ENCODE data around the gene RNFT1. TPM values are rescaled to one million over a fixed set of nuclear protein-coding genes. Genes with fewer than 3 reads are reported as not detected.
"Not testable (repeated sequence)": the region's sequence is repeated elsewhere in the genome, so short reads cannot be mapped to it uniquely, and the experiment has no call there.

The RNFT1 gene
- total RNA-seq, 2 experiments from 2014 or later: 17.2 to 27.2 TPM

- Histone ChIP-seq H2AFZ (ENCODE audit: low read length) (no peak overlapping the region), H3K9me3 (ENCODE audit: low read length) (no peaks in the 10 kb centered on the region), H3K27ac (ENCODE audit: low read depth, low read length, poor library complexity, severe bottlenecking) (no peak overlapping the region), H3K79me2 (ENCODE audit: insufficient read depth, low read depth, low read length) (peaks cover 8% of the 10 kb centered on the region; the same call in 1 of the 2 replicates), H3K36me3 (ENCODE audit: insufficient read depth, low read length) (peaks cover 81% of the 10 kb centered on the region), H3K4me2 (ENCODE audit: low read length) (peak overlapping the region; percentile 7; the same call in 1 of the 2 replicates), H3K4me3 (ENCODE audit: low read depth, low read length, poor library complexity, severe bottlenecking) (no peak overlapping the region), H4K20me1 (ENCODE audit: insufficient read depth, low read length) (no peaks in the 10 kb centered on the region), H3K9me2 (ENCODE audit: insufficient read depth, low read length) (no peaks in the 10 kb centered on the region), H3K4me1 (ENCODE audit: insufficient read depth, low read length, poor library complexity, severe bottlenecking) (peaks cover 64% of the 10 kb centered on the region)
- ChIA-PET CTCF (ENCODE audit: unreplicated experiment) (no interaction called here), POLR2A (interaction anchor here (0.7 to 1.7 kb wide), 3 partner anchors 15 to 203 kb away, joined by 3 to 12 read pairs (median 3); partner anchors contain the start of gene RNFT1)
- TF ChIP-seq CTCF (conservative IDR thresholded peaks at IDR 0.05; ENCODE audit: low read length): no peak
- no peak for TF ChIP-seq EZH2phosphoT487 (IDR thresholded peaks at IDR 0.05; ENCODE audit: borderline replicate concordance, low read depth, low read length)
- no peak for DNase-seq (ENCODE audit: low spot score)
- BruUV-seq (replicated peaks): no TSS peak
- intact Hi-C loops (cut with micrococcal nuclease; ENCODE audit: unreplicated experiment): no loop called here
Observed at GRCh38 chr17:59950049-59950448, 14.5 kb downstream of the RNFT1 start.

- CTCF ChIA-PET (ENCODE audit: unreplicated experiment): not testable (repeated sequence)
Observed at GRCh38 chr17:59947310-59947709, 17.2 kb downstream of the RNFT1 start.

GRCh38 chr17:59946433-59946832, 18.1 kb downstream of the RNFT1 start:
- H3K4me2 ChIP-seq (ENCODE audit: low read length): peak overlapping the region; percentile 86
- H3K9me3 ChIP-seq (ENCODE audit: low read length); H3K79me2 ChIP-seq (ENCODE audit: insufficient read depth, low read depth, low read length); H4K20me1 ChIP-seq (ENCODE audit: insufficient read depth, low read length); H3K9me2 ChIP-seq (ENCODE audit: insufficient read depth, low read length); intact Hi-C loops (cut with micrococcal nuclease; ENCODE audit: unreplicated experiment); H2AFZ ChIP-seq (ENCODE audit: low read length); CTCF ChIA-PET (ENCODE audit: unreplicated experiment); BruUV-seq (replicated peaks); DNase-seq (ENCODE audit: low spot score): not testable (repeated sequence)
- POLR2A ChIA-PET: interaction anchor here (0.6 to 0.8 kb wide), 2 partner anchors 8 to 16 kb away, joined by 3 to 4 read pairs; no protein-coding TSS in a partner anchor
- H3K36me3 ChIP-seq (ENCODE audit: insufficient read depth, low read length): peaks cover 77% of the 10 kb centered on the region
- peak overlapping the region; percentile 43 for H3K4me3 ChIP-seq (ENCODE audit: low read depth, low read length, poor library complexity, severe bottlenecking)
- peaks cover 60% of the 10 kb centered on the region for H3K4me1 ChIP-seq (ENCODE audit: insufficient read depth, low read length, poor library complexity, severe bottlenecking)
- peak overlapping the region; percentile 96 for H3K27ac ChIP-seq (ENCODE audit: low read depth, low read length, poor library complexity, severe bottlenecking)

More at GRCh38 chr17:59947310-59947709, 17.2 kb downstream of the RNFT1 start:
- Histone ChIP-seq H3K36me3 (ENCODE audit: insufficient read depth, low read length) (peaks cover 79% of the 10 kb centered on the region), H3K4me3 (ENCODE audit: low read depth, low read length, poor library complexity, severe bottlenecking) (peak overlapping the region; percentile 62), H3K4me1 (ENCODE audit: insufficient read depth, low read length, poor library complexity, severe bottlenecking) (peaks cover 64% of the 10 kb centered on the region), H3K27ac (ENCODE audit: low read depth, low read length, poor library complexity, severe bottlenecking) (peak overlapping the region; percentile 96), H3K4me2 (ENCODE audit: low read length) (peak overlapping the region; percentile 86), H2AFZ (ENCODE audit: low read length) (peak overlapping the region; percentile 23; the same call in 1 of the 2 replicates)
- intact Hi-C loops (cut with micrococcal nuclease; ENCODE audit: unreplicated experiment); H3K9me3 ChIP-seq (ENCODE audit: low read length); H4K20me1 ChIP-seq (ENCODE audit: insufficient read depth, low read length); BruUV-seq (replicated peaks); H3K9me2 ChIP-seq (ENCODE audit: insufficient read depth, low read length); H3K79me2 ChIP-seq (ENCODE audit: insufficient read depth, low read depth, low read length): not testable (repeated sequence)
- POLR2A ChIA-PET: interaction anchor here (0.6 to 0.8 kb wide), 2 partner anchors 9 to 198 kb away, joined by 3 to 4 read pairs; no protein-coding TSS in a partner anchor
- DNase-seq (ENCODE audit: low spot score): peak; percentile 76

GRCh38 chr17:59941131-59941530, 23.4 kb downstream of the RNFT1 start:
- ChIA-PET POLR2A (interaction anchor here (0.7 kb wide), 1 partner anchor 9 kb away, joined by 3 read pairs; no protein-coding TSS in a partner anchor), CTCF (ENCODE audit: unreplicated experiment) (no interaction called here)
- H3K4me1 ChIP-seq (ENCODE audit: insufficient read depth, low read length, poor library complexity, severe bottlenecking): peaks cover 10% of the 10 kb centered on the region
- no peak for DNase-seq (ENCODE audit: low spot score)
- H3K9me2 ChIP-seq (ENCODE audit: insufficient read depth, low read length): no peaks in the 10 kb centered on the region
- H3K9me3 ChIP-seq (ENCODE audit: low read length): no peaks in the 10 kb centered on the region
- no peak overlapping the region for H3K4me3 ChIP-seq (ENCODE audit: low read depth, low read length, poor library complexity, severe bottlenecking)
- BruUV-seq (replicated peaks): no TSS peak
- H3K79me2 ChIP-seq (ENCODE audit: insufficient read depth, low read depth, low read length): no peaks in the 10 kb centered on the region
- H2AFZ ChIP-seq (ENCODE audit: low read length): no peak overlapping the region
- TF ChIP-seq EZH2phosphoT487 (IDR thresholded peaks at IDR 0.05; ENCODE audit: borderline replicate concordance, low read depth, low read length) (no peak), CTCF (conservative IDR thresholded peaks at IDR 0.05; ENCODE audit: low read length) (no peak)
- peaks cover 83% of the 10 kb centered on the region for H3K36me3 ChIP-seq (ENCODE audit: insufficient read depth, low read length)
- no peaks in the 10 kb centered on the region for H4K20me1 ChIP-seq (ENCODE audit: insufficient read depth, low read length)
- H3K27ac ChIP-seq (ENCODE audit: low read depth, low read length, poor library complexity, severe bottlenecking): no peak overlapping the region
- no peak overlapping the region for H3K4me2 ChIP-seq (ENCODE audit: low read length)
- intact Hi-C loops (cut with micrococcal nuclease; ENCODE audit: unreplicated experiment): no loop called here

- H3K36me3 ChIP-seq (ENCODE audit: insufficient read depth, low read length): peaks cover 83% of the 10 kb centered on the region
- H3K4me2 ChIP-seq (ENCODE audit: low read length); H2AFZ ChIP-seq (ENCODE audit: low read length); H4K20me1 ChIP-seq (ENCODE audit: insufficient read depth, low read length); H3K9me2 ChIP-seq (ENCODE audit: insufficient read depth, low read length); DNase-seq (ENCODE audit: low spot score); BruUV-seq (replicated peaks); H3K27ac ChIP-seq (ENCODE audit: low read depth, low read length, poor library complexity, severe bottlenecking); intact Hi-C loops (cut with micrococcal nuclease; ENCODE audit: unreplicated experiment); H3K79me2 ChIP-seq (ENCODE audit: insufficient read depth, low read depth, low read length); H3K9me3 ChIP-seq (ENCODE audit: low read length); H3K4me3 ChIP-seq (ENCODE audit: low read depth, low read length, poor library complexity, severe bottlenecking); CTCF ChIA-PET (ENCODE audit: unreplicated experiment); H3K4me1 ChIP-seq (ENCODE audit: insufficient read depth, low read length, poor library complexity, severe bottlenecking): not testable (repeated sequence)
- POLR2A ChIA-PET: interaction anchor here (0.7 kb wide), 1 partner anchor 10 kb away, joined by 3 read pairs; no protein-coding TSS in a partner anchor
Observed at GRCh38 chr17:59940697-59941096, 23.8 kb downstream of the RNFT1 start.
